Thyroid gland (tissue), 4 donors: ENCODE measurements around the gene ANKRD10. TPM values are rescaled to one million over a fixed set of nuclear protein-coding genes. Genes with fewer than 3 reads are reported as not detected.
"Not testable (repeated sequence)": the region's sequence is repeated elsewhere in the genome, so short reads cannot be mapped to it uniquely, and the experiment has no call there.

Source experiments
- DNase-seq, 2 donors: peaks; one replicate each; pipeline ENCODE4 v3.0.0-alpha.2; 2019
- H3K27ac ChIP-seq, 3 donors: fragments of 200-600 bp; sonication (generic); 1 replicate in 2 of 3; 2 replicates in 1 of 3; pipeline ENCODE4 v1.5.1; 2016 to 2019; ENCODE audit warnings: mild to moderate bottlenecking in 1 of 3, moderate library complexity in 1 of 3
- H3K27me3 ChIP-seq: fragments of 200-600 bp; sonication (generic); one replicate; pipeline ENCODE4 v1.5.1; 2019
- H3K36me3 ChIP-seq, 2 donors: fragments of 200-600 bp; sonication (generic); one replicate each; pipeline ENCODE4 v1.5.1; 2016 to 2019
- H3K4me1 ChIP-seq, 2 donors: fragments of 200-600 bp; sonication (generic); one replicate each; pipeline ENCODE4 v1.5.1; 2017 to 2019
- H3K4me3 ChIP-seq, 3 donors: fragments of 200-600 bp; sonication (generic); replicated peaks in 1 of 3; 1 replicate in 2 of 3; 2 replicates in 1 of 3; pipeline ENCODE4 v1.5.1; 2016; ENCODE audit warnings: mild to moderate bottlenecking in 1 of 3
- H3K9me3 ChIP-seq: fragments of 200-600 bp; sonication (generic); one replicate; pipeline ENCODE4 v1.5.1; 2017
- CTCF ChIP-seq, 6 experiments: fragments of 200-600 bp in 3 of 6; fragments of 450-650 bp in 3 of 6; sonication (generic) in 3 of 6; IDR thresholded peaks; one replicate each; pipeline ENCODE4 v1.5.1; 2016 to 2019; ENCODE audit warnings: antibody characterized with exemption in 6 of 6, mild to moderate bottlenecking in 2 of 6, inconsistent platforms in 1 of 6, moderate library complexity in 1 of 6
- POLR2A ChIP-seq, 2 donors: fragments of 450-650 bp; IDR thresholded peaks; one replicate each; pipeline ENCODE4 v1.6.1; 2017; ENCODE audit warnings: antibody characterized with exemption in 2 of 2, mild to moderate bottlenecking in 2 of 2, moderate library complexity in 1 of 2
- WGBS, 2 donors: methylation state at CpG; one replicate each; pipeline ENCODE4 v1.1.5; 2017; 5-methylcytosine and 5-hydroxymethylcytosine counted together
- intact Hi-C: fragments of 100-400 bp; cut with DNase I; formaldehyde crosslinking; loops from one replicate; pipeline ENCODE4 v1.15.1; 2023
- total RNA-seq, 4 donors: library from RNA; depleted of rRNA; stranded (reverse); fragments of >200 nt; gene quantifications; one replicate each; pipeline ENCODE4 v1.2.3, GENCODE V29; 2016

The ANKRD10 gene
- total RNA-seq, 4 donors from 2014 or later: 105 to 168 (median 135) TPM

- no peaks in the 10 kb centered on the region for H3K9me3 ChIP-seq
- no peaks in the 10 kb centered on the region for H3K36me3 ChIP-seq
- no peak overlapping the region for H3K4me3 ChIP-seq
- no peaks in the 10 kb centered on the region for H3K4me1 ChIP-seq
- no peak for DNase-seq
- H3K27me3 ChIP-seq: no peaks in the 10 kb centered on the region
- no peak for TF ChIP-seq POLR2A (IDR thresholded peaks at IDR 0.05)
- no peak overlapping the region for H3K27ac ChIP-seq
- intact Hi-C loops: no loop called here
- WGBS, 2 donors: 70 to 76% methylated on average over 3 of the region's 3 CpGs
These were observed 73.0 kb downstream of the ANKRD10 start for GRCh38 chr13:110841846-110842245.

GRCh38 chr13:110841406-110841805, 73.5 kb downstream of the ANKRD10 start:
- intact Hi-C loops: no loop called here
- no peaks in the 10 kb centered on the region for H3K36me3 ChIP-seq

GRCh38 chr13:110838867-110839538, 75.9 kb downstream of the ANKRD10 start:
- Histone ChIP-seq H3K9me3 (no peaks in the 10 kb centered on the region), H3K4me1 (no peaks in the 10 kb centered on the region)
- TF ChIP-seq POLR2A (IDR thresholded peaks at IDR 0.05): no peak
- no peak for TF ChIP-seq CTCF (IDR thresholded peaks at IDR 0.05)

More at GRCh38 chr13:110841406-110841805, 73.5 kb downstream of the ANKRD10 start:
- H3K27ac ChIP-seq: no peak overlapping the region
- no peak overlapping the region for H3K4me3 ChIP-seq
- no peak for TF ChIP-seq POLR2A (IDR thresholded peaks at IDR 0.05)
- TF ChIP-seq CTCF (IDR thresholded peaks at IDR 0.05): no peak
- no peaks in the 10 kb centered on the region for H3K27me3 ChIP-seq
- no peak for DNase-seq
- 89 to 93% methylated on average over 2 of the region's 2 CpGs for WGBS, 2 donors
- no peaks in the 10 kb centered on the region for H3K9me3 ChIP-seq
- H3K4me1 ChIP-seq: no peaks in the 10 kb centered on the region

GRCh38 chr13:110838116-110838515, 76.8 kb downstream of the ANKRD10 start:
- Histone ChIP-seq H3K4me1 (no peaks in the 10 kb centered on the region), H3K27ac (no peak overlapping the region), H3K27me3 (no peaks in the 10 kb centered on the region), H3K36me3 (no peaks in the 10 kb centered on the region), H3K9me3 (no peaks in the 10 kb centered on the region), H3K4me3 (no peak overlapping the region)
- WGBS, 2 donors: 88 to 91% methylated on average over 8 of the region's 8 CpGs
- TF ChIP-seq CTCF (IDR thresholded peaks at IDR 0.05) (no peak), POLR2A (IDR thresholded peaks at IDR 0.05) (no peak)
- DNase-seq: no peak
- intact Hi-C loops: no loop called here

More at GRCh38 chr13:110838867-110839538, 75.9 kb downstream of the ANKRD10 start:
- 88 to 89% methylated on average over 3 to 4 of the region's 4 CpGs for WGBS, 2 donors
- Histone ChIP-seq H3K4me3 (no peak overlapping the region), H3K36me3 (no peaks in the 10 kb centered on the region), H3K27ac (no peak overlapping the region), H3K27me3 (no peaks in the 10 kb centered on the region)
- intact Hi-C loops: no loop called here
- no peak for DNase-seq

DNA sequence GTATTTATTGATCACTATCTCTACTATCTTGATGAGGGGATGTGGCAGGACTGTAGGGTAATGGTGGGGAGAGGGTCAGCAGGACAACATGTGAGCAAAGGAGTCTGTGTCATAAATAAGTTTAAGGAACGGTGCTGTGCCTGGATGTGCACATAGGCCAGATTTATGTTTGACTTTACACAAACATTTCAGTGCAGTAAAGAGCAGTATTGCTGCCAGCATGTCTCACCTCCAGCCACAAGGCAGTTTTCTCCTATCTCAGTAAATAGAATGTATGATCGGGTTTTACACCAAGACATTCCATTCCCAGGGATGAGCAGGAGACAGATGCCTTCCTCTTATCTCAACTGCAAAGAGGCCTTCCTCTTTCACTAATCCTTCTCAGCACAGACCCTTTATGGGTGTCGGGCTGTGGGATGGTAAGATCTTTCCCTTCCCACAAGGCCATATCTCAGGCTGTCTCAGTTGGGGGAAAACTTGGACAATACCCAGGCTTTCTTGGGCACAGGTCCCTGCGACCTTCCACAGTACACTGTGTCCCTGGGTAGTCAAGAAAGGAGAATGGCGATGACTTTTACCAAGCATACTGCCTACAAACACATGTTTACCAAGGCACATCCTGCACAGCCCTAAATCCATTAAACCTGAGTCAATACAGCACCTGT, 77.3 kb downstream of the ANKRD10 start:
- WGBS, 2 donors: 77 to 83% methylated on average over 5 of the region's 5 CpGs
- H3K27ac ChIP-seq, intact Hi-C loops, H3K9me3 ChIP-seq, H3K4me1 ChIP-seq, H3K36me3 ChIP-seq, H3K4me3 ChIP-seq, DNase-seq, H3K27me3 ChIP-seq: not testable (repeated sequence)

DNA sequence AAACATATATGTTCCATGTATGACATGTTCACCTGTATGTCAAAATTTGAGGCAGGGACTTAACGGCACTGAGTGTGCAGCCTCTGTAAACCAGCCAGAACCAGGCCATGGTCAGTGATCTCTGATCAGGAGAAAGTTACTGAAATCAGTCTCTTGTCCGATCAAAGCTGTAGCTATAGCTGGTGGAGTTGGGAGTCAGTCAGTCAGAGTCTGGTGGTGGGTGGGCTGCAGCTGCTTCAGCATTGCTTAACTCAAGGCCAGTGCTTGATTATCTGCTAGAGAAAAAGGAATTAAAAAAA, 78.3 kb downstream of the ANKRD10 start:
- no peaks in the 10 kb centered on the region for H3K9me3 ChIP-seq
- no peaks in the 10 kb centered on the region for H3K27me3 ChIP-seq
- no peak overlapping the region for H3K4me3 ChIP-seq
- 85 to 90% methylated on average over 2 of the region's 2 CpGs for WGBS, 2 donors
- no peaks in the 10 kb centered on the region for H3K4me1 ChIP-seq
- TF ChIP-seq CTCF (IDR thresholded peaks at IDR 0.05) (no peak), POLR2A (IDR thresholded peaks at IDR 0.05) (no peak)
- no peak for DNase-seq
- H3K36me3 ChIP-seq: no peaks in the 10 kb centered on the region
- no peak overlapping the region for H3K27ac ChIP-seq
- intact Hi-C loops: no loop called here
